GM12801 (cell line): ENCODE data around the gene EHF.

ENCODE experiments used
- CTCF ChIP-seq: IDR thresholded peaks from one replicate; pipeline ENCODE4 v1.5.1; 2011; ENCODE audit warnings: control low read depth; ENCODE audit not compliant: insufficient read length; ENCODE audit errors: extremely low read depth

The EHF gene

GRCh38 chr11:34647131-34647530 lies 26.2 kb downstream of the EHF start:
- no peak for TF ChIP-seq CTCF

GRCh38 chr11:34647532-34647931 lies 26.6 kb downstream of the EHF start:
- TF ChIP-seq CTCF = no peak

- no peak for TF ChIP-seq CTCF
Measured at GRCh38 chr11:34648036-34648435, 27.1 kb downstream of the EHF start.

- TF ChIP-seq CTCF = no peak
Measured at GRCh38 chr11:34649597-34649996, 28.7 kb downstream of the EHF start.

- TF ChIP-seq CTCF = no peak
Measured at GRCh38 chr11:34650528-34650927, 29.6 kb downstream of the EHF start.

- no peak for TF ChIP-seq CTCF
Measured at GRCh38 chr11:34651551-34651950, 30.7 kb downstream of the EHF start.

- TF ChIP-seq CTCF = no peak
Measured at GRCh38 chr11:34652191-34652973, 31.5 kb downstream of the EHF start.
